GM18505 (cell line): ENCODE results near the gene CLINT1.

Experiments
- ATAC-seq: cut with Tn5 transposase; IDR thresholded peaks from one replicate; pipeline ENCODE4 v1.9.1; 2021; ENCODE audit not compliant: unreplicated experiment
- POLR2A ChIP-seq: IDR thresholded peaks from 4 replicates; pipeline ENCODE4 v1.6.1; 2011; ENCODE audit warnings: borderline replicate concordance; ENCODE audit not compliant: insufficient read depth, insufficient read length; ENCODE audit errors: extremely low read depth

Gene CLINT1

DNA sequence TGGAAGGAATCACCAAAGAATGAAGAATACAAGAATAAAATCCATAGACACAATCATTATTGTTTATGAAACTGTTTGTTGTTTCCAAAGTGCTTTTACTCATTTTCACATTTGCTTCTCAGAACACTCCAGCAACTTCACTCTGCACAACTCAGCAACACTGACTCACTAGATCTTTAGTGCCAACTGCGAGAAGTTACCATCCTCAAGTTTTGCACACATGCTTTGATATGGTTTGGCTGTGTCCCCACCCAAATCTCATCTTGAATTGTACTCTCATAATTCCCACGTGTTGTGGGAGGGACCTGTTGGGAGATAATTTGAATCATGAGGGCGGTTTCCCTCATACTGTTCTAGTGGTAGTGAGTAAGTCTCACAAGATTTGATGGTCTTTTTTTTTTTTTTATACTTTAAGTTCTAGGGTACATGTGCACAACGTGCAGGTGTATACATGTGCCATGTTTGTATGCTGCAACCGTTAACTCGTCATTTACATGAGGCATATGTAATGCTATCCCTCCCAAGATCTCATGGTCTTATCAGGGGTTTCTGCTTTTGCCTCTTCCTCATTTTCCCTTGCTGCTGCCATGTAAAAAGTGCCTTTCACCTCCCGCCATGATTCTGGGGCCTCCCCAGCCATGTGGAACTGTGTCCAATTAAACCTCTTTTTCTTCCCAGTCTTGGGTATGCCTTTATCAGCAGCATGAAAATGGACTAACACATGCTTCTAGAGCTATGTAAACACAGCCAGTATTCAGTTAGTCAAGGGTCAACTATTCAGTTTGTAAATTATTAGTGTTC, 36.9 kb downstream of the CLINT1 start:
- TF ChIP-seq POLR2A = no peak

DNA sequence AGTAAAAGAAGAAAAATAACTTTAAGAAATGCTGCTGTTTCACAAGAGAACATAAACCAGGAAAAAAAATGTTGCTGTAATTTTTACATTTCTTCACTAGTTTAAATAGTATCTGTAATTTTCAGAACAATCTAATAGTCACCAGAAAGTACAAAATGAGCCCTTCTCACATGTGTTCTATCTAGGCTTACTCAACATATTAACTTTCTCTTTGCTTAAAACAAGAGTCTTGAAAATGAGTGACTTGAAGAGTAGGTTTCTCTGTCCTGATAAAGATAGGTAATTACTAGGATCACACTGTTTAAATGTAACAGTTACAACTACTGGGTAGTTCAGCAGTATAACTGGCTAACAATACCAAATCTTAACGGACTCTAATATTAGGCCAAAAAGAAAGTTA, 37.5 kb downstream of the CLINT1 start:
- no peak for ATAC-seq
- no peak for TF ChIP-seq POLR2A

More for the DNA sequence above, 36.9 kb downstream of the CLINT1 start:
- no peak for ATAC-seq

DNA sequence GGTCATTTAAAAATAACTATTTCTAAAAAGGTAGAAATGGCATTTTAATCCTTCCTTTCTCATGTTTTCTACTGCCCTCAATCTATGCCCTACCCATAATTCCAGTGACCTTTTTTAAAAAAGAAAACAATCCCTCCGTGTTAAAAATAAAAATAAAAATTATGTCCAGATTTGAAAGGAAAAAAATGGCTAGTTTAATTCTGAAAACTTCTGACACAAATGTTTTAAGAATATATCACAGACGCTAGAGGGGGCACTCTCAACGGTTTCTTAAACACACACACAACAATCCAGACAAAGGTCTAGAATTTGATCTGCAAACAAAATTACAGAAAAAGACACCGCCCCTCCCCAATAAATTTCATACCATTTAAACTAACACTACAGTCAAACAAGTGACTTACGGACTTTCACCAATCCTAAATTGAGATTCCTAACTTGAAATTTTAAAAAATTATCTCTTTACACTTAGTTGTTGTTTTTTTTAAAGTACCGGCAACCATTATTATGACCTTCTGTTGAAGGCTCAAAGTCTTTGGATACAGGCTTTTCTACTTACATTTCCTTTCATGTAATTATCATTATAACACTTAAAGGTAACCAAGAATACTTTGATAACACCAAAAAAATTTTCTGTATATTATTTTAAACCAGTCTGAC, 38.2 kb downstream of the CLINT1 start:
- no peak for ATAC-seq
- TF ChIP-seq POLR2A = no peak

DNA sequence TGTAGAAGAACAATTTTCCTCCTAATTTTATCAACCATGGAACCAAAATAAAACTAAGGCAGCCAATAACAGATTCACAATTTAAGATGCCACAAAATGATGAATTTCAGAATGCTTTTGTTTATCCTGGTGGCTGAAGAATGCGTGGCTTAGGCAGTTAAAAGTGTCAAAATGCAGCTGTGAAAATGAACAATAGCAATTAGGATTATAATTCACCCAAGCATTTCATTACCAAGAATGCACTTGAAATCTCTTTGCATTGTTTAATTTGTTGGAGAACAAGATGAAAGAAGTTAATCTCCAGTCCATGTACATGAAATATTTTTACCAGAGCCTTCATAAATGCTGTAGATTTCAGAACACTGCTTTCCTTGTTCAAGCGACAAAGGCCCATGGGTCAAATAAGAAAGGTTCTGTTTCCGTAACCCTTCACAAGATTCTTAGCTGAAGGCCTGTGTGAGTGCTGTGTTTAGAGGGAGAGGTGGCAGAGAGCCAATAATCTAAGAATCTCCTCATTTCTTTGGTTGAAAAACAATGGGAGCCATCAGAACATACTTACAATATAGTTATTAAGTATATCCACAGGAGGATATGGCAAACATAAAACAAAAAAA, 39.3 kb downstream of the CLINT1 start:
- TF ChIP-seq POLR2A = no peak
- no peak for ATAC-seq

DNA sequence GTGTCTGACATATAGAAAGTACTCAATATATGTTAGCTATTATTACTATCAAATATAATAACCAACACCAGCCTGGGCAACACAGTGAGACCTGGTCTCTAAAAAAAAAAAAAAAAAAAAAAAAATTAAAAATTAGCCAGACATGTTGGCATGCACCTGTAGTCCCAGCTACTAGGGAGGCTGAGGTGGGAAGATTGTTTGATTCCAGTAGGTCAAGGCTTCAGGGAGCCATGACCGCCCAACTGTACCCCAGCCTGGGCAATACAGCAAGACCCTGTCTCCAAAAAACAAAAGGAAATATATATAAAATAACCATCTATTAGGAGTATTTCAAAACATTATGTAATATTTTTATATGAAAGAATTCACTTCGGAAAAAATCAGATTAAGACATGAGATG, 40.6 kb downstream of the CLINT1 start:
- ATAC-seq = no peak
- TF ChIP-seq POLR2A = no peak

DNA sequence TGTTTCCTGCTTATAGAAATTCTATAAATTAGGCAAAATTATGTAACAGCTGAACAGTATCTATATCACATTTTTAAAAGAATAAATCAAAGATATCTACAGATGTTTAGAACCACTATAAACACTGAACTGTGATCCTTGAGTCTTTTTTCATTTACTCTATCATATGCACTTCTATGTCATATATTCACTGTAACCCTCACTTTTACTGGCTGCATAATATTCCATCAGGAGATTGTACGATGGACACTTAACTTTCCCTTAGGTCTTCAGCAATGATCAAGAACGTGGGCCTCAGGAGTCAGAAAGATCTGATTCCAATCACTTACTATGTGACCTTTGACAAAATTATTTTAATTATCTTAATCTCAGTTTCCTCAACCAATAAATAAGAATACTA, 41.0 kb downstream of the CLINT1 start:
- no peak for ATAC-seq

DNA sequence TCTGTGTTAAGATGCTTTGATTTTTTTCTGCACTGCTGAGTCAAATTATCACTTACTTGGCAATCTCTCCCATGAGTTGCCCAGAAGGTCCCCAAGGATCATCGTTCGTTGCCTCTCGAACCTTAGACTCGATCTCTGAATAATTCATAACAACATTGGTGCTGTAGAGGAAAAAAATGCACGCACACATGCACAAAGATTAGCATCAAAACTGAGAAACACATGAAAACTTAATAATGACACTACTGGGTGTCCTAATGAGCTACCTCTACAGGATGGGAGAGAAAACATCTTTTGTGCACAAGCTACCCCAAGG, 41.6 kb downstream of the CLINT1 start:
- TF ChIP-seq POLR2A = no peak
- no peak for ATAC-seq

More for the DNA sequence above, 41.0 kb downstream of the CLINT1 start:
- no peak for TF ChIP-seq POLR2A

DNA sequence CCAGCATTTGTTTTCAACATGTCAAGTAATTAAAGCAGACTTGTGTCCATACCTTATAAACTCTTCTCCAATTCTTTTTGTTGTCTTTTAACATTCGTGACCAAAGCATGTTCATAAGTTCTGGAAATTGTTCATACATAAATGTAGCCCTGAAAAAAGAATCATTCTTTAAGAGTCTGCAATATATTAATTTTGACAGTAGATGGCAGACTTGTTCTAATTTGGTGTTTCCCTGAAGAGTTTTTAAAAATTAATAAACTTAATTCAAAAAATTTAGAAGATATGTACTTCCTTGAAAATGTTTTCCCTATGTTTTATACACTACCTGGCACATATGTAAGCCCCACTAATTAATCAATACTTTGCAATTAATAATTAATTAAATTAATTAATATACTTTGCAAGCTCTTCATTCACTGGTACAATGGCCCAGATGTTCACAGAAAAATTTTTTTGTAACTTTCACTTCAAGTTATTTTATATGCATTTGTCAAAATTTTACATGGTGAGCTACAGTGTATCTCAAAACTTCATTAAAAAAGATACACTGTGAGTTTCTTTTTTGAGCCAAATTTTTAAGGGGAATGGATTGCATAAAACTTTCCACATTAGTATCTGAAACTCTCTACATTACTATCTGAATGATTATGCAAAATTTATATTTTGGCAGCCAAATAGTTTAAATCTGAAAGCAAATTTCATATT, 42.1 kb downstream of the CLINT1 start:
- no peak for ATAC-seq
- TF ChIP-seq POLR2A = no peak

DNA sequence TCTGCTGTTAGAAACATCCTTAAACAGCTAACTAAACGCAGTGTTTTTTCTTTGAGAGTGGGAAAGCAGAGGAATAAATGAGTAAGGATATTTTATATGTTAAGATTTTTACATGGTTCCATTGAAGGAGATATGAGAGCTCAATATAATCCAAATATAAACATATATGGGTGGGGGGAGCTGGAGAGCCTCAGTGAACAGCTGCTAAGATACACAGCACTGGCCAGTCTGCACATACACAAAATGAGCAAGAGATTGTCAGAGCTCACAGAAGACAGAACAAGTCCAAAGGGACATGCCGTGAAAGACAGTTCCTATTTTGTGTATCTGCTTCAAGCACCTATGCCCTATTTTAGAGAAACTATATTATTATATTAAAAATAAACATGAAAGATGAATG, 46.9 kb downstream of the CLINT1 start:
- no peak for ATAC-seq
- TF ChIP-seq POLR2A = no peak

DNA sequence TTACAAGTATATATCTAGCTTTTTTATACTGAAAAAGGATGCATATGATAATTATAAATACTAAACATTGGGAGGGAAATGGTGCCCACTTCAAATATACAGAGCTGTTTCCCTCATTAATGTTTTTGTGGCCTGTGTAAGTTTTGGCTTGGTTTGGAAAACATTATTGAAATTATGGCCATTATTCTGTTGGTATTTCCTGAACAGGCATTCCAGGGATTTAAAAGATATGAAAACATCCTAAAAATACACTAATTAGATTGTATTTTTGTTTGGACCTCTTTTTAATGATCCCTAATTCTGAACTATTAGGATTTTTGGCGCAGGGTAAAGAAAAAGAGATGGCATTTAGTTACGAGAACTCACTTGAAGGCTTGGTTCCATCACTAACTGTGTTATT, 50.9 kb downstream of the CLINT1 start:
- no peak for ATAC-seq
- TF ChIP-seq POLR2A = no peak

DNA sequence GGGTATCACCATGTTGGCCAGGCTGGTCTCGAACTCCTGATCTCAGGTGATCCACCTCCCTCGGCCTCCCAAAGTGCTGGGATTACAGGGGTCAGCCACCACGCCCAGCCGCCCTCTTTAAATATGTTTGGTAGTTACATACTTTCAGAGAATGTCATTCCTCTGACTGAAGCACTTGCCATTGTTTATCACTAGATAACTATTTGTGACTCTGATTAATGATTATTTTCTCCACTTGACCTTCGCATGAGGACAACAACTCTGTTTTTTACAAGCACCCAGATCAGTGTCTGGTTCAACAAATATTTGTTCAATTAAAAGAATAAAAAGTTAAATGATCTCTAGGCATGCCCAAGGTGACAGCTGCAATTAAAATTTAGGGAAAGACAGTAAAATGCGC, 56.2 kb downstream of the CLINT1 start:
- no peak for TF ChIP-seq POLR2A
- ATAC-seq = no peak

DNA sequence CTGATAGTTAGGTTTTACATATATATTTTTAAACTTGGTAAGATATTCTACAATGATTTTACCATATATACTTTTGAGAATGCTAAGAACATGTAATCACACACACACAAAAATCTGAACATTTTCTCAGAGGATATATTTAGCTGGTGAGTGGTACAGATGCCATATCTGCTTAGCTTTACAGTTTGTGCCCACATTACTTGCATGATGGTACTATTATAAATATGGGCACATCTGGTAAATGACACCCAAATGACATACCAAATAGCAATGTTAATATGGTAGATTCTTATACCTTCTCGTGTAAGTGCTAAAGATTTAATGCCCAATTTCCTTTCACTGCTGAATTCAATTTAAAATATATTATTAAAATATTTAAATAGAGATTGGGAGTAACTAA, 58.8 kb downstream of the CLINT1 start:
- TF ChIP-seq POLR2A = no peak
- ATAC-seq = no peak

DNA sequence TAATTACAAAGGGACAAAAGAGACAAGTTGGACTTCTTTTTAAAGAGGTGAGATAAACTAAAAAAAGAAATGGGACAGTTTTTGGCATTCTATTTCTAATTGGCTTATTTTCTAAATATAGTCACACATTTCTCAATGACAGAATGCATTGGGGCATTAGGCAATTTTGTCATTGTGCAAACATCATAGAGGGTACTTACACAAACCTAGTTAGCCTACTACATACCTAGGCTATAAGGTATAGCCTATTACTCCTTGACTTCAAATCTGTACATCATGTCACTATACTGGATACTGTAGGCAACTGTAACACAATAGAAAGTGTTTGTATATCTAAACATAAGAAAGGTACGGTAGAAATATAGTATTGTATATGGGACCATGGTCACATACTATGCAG, 59.4 kb downstream of the CLINT1 start:
- no peak for TF ChIP-seq POLR2A
- no peak for ATAC-seq
